HepG2 (cell line): ENCODE results near the gene GLB1L. TPM values are rescaled to one million over a fixed set of nuclear protein-coding genes. Genes with fewer than 3 reads are reported as not detected.

Experiments
- GATAD1 ChIP-seq: IDR thresholded peaks from 2 replicates; pipeline ENCODE4 v1.6.1; 2016; ENCODE audit warnings: missing genetic modification reagents, missing compliant biosample characterization
- HOMEZ ChIP-seq: IDR thresholded peaks from 2 replicates; pipeline ENCODE4 v1.6.1; 2016; ENCODE audit warnings: low read depth
- IKZF5 ChIP-seq: IDR thresholded peaks from 2 replicates; pipeline ENCODE4 v1.6.1; 2018; ENCODE audit warnings: missing genetic modification reagents, mild to moderate bottlenecking, missing compliant biosample characterization
- JUND ChIP-seq: sonication (generic); formaldehyde crosslinking; IDR thresholded peaks from 2 replicates; pipeline ENCODE4 v1.8.0; 2022; ENCODE audit warnings: mild to moderate bottlenecking, missing genetic modification reagents
- KAT8 ChIP-seq: IDR thresholded peaks from 2 replicates; pipeline ENCODE4 v1.6.1; 2016; ENCODE audit warnings: missing genetic modification reagents, missing compliant biosample characterization
- LRRFIP1 ChIP-seq: sonication (generic); formaldehyde crosslinking; conservative IDR thresholded peaks from 2 replicates; pipeline ENCODE4 v1.4.0; 2020; ENCODE audit warnings: missing genetic modification reagents
- MAZ ChIP-seq, 2 experiments: sonication (generic) in 1 of 2; formaldehyde crosslinking in 1 of 2; IDR thresholded peaks; 2 replicates each; pipeline versions ENCODE4 v1.5.0 to v1.6.1; 2012 to 2020; ENCODE audit warnings: low read depth in 2 of 2, mild to moderate bottlenecking in 2 of 2, borderline replicate concordance in 1 of 2, improper control_type of control experiment in 1 of 2, low read length in 1 of 2, missing genetic modification reagents in 1 of 2, moderate library complexity in 1 of 2
- PPARG ChIP-seq: conservative IDR thresholded peaks from 2 replicates; pipeline ENCODE4 v1.6.1; 2016; ENCODE audit warnings: missing biosample characterization, missing genetic modification reagents
- TGIF2 ChIP-seq: IDR thresholded peaks from 2 replicates; pipeline ENCODE4 v1.6.1; 2016; ENCODE audit warnings: control low read depth, missing compliant biosample characterization
- ZFP36L2 ChIP-seq: sonication (generic); formaldehyde crosslinking; IDR thresholded peaks from 2 replicates; pipeline ENCODE4 v1.4.0; 2020; ENCODE audit warnings: missing genetic modification reagents
- ZNF44 ChIP-seq: sonication (generic); formaldehyde crosslinking; IDR thresholded peaks from 2 replicates; pipeline ENCODE4 v1.5.1; 2020; ENCODE audit warnings: mild to moderate bottlenecking, missing genetic modification reagents
- ZNF644 ChIP-seq: IDR thresholded peaks from 2 replicates; pipeline ENCODE4 v1.6.1; 2016; ENCODE audit warnings: low read depth
- ZNF768 ChIP-seq: sonication (generic); formaldehyde crosslinking; IDR thresholded peaks from 2 replicates; pipeline ENCODE4 v1.4.0; 2020; ENCODE audit warnings: missing genetic modification reagents
- polyA plus RNA-seq, 8 experiments: library from polyadenylated mRNA; depleted of rRNA in 3 of 8; stranded (reverse) in 7 of 8; unstranded in 1 of 8; fragments of >200 nt; fragmentation: Illumina TruSeq in 4 of 8; extraction: Trizol in 4 of 8; gene quantifications; 2 replicates each; pipeline versions ENCODE4 v1.2.1 to v1.2.3, GENCODE V29; 2011 to 2016; ENCODE audit warnings: low read depth in 4 of 8, missing spikeins in 1 of 8, mixed read lengths in 1 of 8; ENCODE audit not compliant: insufficient read depth in 1 of 8
- total RNA-seq, 5 experiments: library from RNA; depleted of rRNA; stranded (reverse); fragments of >200 nt; fragmentation: Illumina TruSeq; extraction: Trizol; gene quantifications; 2 replicates each; pipeline ENCODE4 v1.2.3, GENCODE V29; 2016; ENCODE audit warnings: low read depth in 1 of 5
- TF ChIP-seq, protein P1 (sequence below): sonication (generic); formaldehyde crosslinking; conservative IDR thresholded peaks from 2 replicates; pipeline ENCODE4 v1.8.0; 2022; ENCODE audit warnings: mild to moderate bottlenecking, moderate library complexity, missing genetic modification reagents
- TF ChIP-seq, protein P2 (sequence below): sonication (generic); formaldehyde crosslinking; IDR thresholded peaks from 2 replicates; pipeline ENCODE4 v1.4.0; 2020; ENCODE audit warnings: missing genetic modification reagents, mild to moderate bottlenecking, borderline replicate concordance
- TF ChIP-seq, protein P3 (sequence below): sonication (generic); IDR thresholded peaks from 2 replicates; pipeline ENCODE4 v1.6.1; 2016; ENCODE audit warnings: low read depth, borderline replicate concordance

Gene GLB1L
- total and polyA plus RNA-seq, 2 of the 13 experiments (the other 11 are each of a cell fraction or from before 2014, with no cell fraction given) = 6.8 to 7.3 TPM

- TF ChIP-seq, protein P1, sequence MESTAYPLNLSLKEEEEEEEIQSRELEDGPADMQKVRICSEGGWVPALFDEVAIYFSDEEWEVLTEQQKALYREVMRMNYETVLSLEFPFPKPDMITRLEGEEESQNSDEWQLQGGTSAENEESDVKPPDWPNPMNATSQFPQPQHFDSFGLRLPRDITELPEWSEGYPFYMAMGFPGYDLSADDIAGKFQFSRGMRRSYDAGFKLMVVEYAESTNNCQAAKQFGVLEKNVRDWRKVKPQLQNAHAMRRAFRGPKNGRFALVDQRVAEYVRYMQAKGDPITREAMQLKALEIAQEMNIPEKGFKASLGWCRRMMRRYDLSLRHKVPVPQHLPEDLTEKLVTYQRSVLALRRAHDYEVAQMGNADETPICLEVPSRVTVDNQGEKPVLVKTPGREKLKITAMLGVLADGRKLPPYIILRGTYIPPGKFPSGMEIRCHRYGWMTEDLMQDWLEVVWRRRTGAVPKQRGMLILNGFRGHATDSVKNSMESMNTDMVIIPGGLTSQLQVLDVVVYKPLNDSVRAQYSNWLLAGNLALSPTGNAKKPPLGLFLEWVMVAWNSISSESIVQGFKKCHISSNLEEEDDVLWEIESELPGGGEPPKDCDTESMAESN (CRISPR knock-in tag) = 0 out of 2 replicates have a peak, but pooled peaks have one; percentile 38
- TF ChIP-seq ZNF644 (CRISPR knock-in tag) (peak; percentile 48; the same call in 1 of the 2 replicates), JUND (CRISPR knock-in tag) (no peak), TGIF2 (CRISPR knock-in tag) (peak; percentile 34; the same call in 1 of the 2 replicates), KAT8 (peak; percentile 80; the same call in 1 of the 2 replicates), IKZF5 (CRISPR knock-in tag) (peak; percentile 70; the same call in 1 of the 2 replicates), ZNF768 (CRISPR knock-in tag) (0 out of 2 replicates have a peak, but pooled peaks have one; percentile 44), GATAD1 (CRISPR knock-in tag) (peak; percentile 71; the same call in 1 of the 2 replicates), PPARG (CRISPR knock-in tag) (0 out of 2 replicates have a peak, but pooled peaks have one; percentile 37), ZNF44 (CRISPR knock-in tag) (no peak), ZFP36L2 (CRISPR knock-in tag) (no peak), LRRFIP1 (CRISPR knock-in tag) (no peak), HOMEZ (CRISPR knock-in tag) (peak; percentile 72; the same call in 1 of the 2 replicates), MAZ (IDR thresholded peaks at IDR 0.05; ENCODE audit: borderline replicate concordance, low read depth, low read length) (no peak), MAZ (CRISPR knock-in tag; IDR thresholded peaks at IDR 0.05; ENCODE audit: low read depth) (peak; percentile 70)
- TF ChIP-seq, protein P2, sequence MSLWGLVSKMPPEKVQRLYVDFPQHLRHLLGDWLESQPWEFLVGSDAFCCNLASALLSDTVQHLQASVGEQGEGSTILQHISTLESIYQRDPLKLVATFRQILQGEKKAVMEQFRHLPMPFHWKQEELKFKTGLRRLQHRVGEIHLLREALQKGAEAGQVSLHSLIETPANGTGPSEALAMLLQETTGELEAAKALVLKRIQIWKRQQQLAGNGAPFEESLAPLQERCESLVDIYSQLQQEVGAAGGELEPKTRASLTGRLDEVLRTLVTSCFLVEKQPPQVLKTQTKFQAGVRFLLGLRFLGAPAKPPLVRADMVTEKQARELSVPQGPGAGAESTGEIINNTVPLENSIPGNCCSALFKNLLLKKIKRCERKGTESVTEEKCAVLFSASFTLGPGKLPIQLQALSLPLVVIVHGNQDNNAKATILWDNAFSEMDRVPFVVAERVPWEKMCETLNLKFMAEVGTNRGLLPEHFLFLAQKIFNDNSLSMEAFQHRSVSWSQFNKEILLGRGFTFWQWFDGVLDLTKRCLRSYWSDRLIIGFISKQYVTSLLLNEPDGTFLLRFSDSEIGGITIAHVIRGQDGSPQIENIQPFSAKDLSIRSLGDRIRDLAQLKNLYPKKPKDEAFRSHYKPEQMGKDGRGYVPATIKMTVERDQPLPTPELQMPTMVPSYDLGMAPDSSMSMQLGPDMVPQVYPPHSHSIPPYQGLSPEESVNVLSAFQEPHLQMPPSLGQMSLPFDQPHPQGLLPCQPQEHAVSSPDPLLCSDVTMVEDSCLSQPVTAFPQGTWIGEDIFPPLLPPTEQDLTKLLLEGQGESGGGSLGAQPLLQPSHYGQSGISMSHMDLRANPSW (CRISPR knock-in tag) = no peak
- TF ChIP-seq, protein P3, sequence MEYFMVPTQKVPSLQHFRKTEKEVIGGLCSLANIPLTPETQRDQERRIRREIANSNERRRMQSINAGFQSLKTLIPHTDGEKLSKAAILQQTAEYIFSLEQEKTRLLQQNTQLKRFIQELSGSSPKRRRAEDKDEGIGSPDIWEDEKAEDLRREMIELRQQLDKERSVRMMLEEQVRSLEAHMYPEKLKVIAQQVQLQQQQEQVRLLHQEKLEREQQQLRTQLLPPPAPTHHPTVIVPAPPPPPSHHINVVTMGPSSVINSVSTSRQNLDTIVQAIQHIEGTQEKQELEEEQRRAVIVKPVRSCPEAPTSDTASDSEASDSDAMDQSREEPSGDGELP = no peak
Measured at GRCh38 chr2:219277703-219278654, 32.7 kb upstream of the GLB1L start (continued).
